ENCODE results near the gene CCNB2. TPM values are rescaled to one million over a fixed set of nuclear protein-coding genes. Genes with fewer than 3 reads are reported as not detected.
"Not testable (repeated sequence)": the region's sequence is repeated elsewhere in the genome, so short reads cannot be mapped to it uniquely, and the experiment has no call there.

The CCNB2 gene
- total RNA-seq, 1 experiment from 2014 or later = 67.6 TPM

DNA sequence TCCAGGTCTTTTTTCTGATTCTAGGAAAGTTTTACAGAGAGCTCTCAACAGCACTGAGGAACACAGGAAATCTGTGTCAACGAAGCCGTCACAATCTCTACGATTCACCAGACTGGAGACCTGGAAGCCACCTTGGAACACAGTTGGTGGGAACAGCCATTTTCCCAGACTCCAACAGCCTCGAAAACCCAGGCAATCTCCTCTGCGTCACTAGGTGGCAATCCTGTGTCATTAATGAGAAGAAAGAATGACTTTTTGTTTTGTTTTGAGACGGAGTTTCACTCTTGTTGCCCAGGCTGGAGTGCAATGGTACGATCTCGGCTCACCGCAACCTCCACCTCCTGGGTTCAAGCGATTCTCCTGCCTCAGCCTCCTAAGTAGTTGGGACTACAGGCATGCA is 39.6 kb downstream of the CCNB2 start:
- H3K4me1 ChIP-seq (ENCODE audit: control insufficient read depth, insufficient read depth, low read length); H3K27me3 ChIP-seq (ENCODE audit: control insufficient read depth, insufficient read depth, low read length); intact Hi-C loops (cut with micrococcal nuclease; ENCODE audit: unreplicated experiment); in situ Hi-C loops (cut with HindIII; ENCODE audit: low pct_unique_long_range_greater_than_20kb, low sequenced_read_pairs); POLR2A ChIA-PET; CTCF ChIA-PET; H3K4me3 ChIP-seq (ENCODE audit: low read depth in 2 of 2, low read length in 2 of 2); H3K9me3 ChIP-seq (ENCODE audit: control insufficient read depth, insufficient read depth, low read depth, low read length); H3K27ac ChIP-seq (ENCODE audit: low read length); ATAC-seq; DNase-seq (ENCODE audit: low read depth, low spot score); BruUV-seq (replicated peaks); H3K36me3 ChIP-seq (ENCODE audit: control insufficient read depth, insufficient read depth, low read length): not testable (repeated sequence)

DNA sequence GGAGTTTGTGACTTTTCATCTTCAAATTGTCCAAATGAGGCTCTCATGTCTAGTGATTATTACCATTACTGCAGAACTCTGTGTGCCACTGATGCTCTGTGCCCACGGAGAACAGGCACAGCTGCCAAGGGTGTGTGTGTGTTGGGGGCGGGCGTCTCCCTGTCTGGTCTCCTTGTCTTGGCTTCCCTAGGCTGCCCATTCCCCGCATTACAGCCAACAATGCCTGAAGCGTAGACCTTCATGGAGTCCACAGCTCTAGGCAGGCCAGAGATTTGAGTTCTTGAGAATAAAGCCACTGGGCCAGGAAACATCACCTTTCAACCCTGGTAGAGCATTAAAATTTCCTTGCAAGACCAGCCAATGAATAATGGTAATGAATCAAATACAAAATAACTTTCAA is 42.7 kb downstream of the CCNB2 start:
- no peaks in the 10 kb centered on the region for H3K4me1 ChIP-seq (ENCODE audit: control insufficient read depth, insufficient read depth, low read length)
- TF ChIP-seq, protein P1, sequence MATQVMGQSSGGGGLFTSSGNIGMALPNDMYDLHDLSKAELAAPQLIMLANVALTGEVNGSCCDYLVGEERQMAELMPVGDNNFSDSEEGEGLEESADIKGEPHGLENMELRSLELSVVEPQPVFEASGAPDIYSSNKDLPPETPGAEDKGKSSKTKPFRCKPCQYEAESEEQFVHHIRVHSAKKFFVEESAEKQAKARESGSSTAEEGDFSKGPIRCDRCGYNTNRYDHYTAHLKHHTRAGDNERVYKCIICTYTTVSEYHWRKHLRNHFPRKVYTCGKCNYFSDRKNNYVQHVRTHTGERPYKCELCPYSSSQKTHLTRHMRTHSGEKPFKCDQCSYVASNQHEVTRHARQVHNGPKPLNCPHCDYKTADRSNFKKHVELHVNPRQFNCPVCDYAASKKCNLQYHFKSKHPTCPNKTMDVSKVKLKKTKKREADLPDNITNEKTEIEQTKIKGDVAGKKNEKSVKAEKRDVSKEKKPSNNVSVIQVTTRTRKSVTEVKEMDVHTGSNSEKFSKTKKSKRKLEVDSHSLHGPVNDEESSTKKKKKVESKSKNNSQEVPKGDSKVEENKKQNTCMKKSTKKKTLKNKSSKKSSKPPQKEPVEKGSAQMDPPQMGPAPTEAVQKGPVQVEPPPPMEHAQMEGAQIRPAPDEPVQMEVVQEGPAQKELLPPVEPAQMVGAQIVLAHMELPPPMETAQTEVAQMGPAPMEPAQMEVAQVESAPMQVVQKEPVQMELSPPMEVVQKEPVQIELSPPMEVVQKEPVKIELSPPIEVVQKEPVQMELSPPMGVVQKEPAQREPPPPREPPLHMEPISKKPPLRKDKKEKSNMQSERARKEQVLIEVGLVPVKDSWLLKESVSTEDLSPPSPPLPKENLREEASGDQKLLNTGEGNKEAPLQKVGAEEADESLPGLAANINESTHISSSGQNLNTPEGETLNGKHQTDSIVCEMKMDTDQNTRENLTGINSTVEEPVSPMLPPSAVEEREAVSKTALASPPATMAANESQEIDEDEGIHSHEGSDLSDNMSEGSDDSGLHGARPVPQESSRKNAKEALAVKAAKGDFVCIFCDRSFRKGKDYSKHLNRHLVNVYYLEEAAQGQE (IDR thresholded peaks at IDR 0.05; ENCODE audit: insufficient read depth in 1 of 2, low read depth in 2 of 2, low read length in 1 of 2) = no peak
- TF ChIP-seq, protein P2, sequence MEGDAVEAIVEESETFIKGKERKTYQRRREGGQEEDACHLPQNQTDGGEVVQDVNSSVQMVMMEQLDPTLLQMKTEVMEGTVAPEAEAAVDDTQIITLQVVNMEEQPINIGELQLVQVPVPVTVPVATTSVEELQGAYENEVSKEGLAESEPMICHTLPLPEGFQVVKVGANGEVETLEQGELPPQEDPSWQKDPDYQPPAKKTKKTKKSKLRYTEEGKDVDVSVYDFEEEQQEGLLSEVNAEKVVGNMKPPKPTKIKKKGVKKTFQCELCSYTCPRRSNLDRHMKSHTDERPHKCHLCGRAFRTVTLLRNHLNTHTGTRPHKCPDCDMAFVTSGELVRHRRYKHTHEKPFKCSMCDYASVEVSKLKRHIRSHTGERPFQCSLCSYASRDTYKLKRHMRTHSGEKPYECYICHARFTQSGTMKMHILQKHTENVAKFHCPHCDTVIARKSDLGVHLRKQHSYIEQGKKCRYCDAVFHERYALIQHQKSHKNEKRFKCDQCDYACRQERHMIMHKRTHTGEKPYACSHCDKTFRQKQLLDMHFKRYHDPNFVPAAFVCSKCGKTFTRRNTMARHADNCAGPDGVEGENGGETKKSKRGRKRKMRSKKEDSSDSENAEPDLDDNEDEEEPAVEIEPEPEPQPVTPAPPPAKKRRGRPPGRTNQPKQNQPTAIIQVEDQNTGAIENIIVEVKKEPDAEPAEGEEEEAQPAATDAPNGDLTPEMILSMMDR (IDR thresholded peaks at IDR 0.05) = no peak
- TF ChIP-seq TCF7L2 (IDR thresholded peaks at IDR 0.05; ENCODE audit: low read depth, low read length) = no peak
- TF ChIP-seq SIN3A (IDR thresholded peaks at IDR 0.05; ENCODE audit: borderline replicate concordance, insufficient read depth, low read depth, low read length) = no peak
- no peak for TF ChIP-seq POLR2AphosphoS5 (IDR thresholded peaks at IDR 0.05; ENCODE audit: low read depth, low read length)
- no peak overlapping the region for H3K4me3 ChIP-seq (ENCODE audit: low read depth in 2 of 2, low read length in 2 of 2)
- ATAC-seq (no peak), DNase-seq (ENCODE audit: low read depth, low spot score) (no peak)
- intact Hi-C loops (cut with micrococcal nuclease; ENCODE audit: unreplicated experiment) (no loop called here), in situ Hi-C loops (cut with HindIII; ENCODE audit: low pct_unique_long_range_greater_than_20kb, low sequenced_read_pairs) (no loop called here)
- no peak overlapping the region for H3K27ac ChIP-seq (ENCODE audit: low read length)
- H3K27me3 ChIP-seq (ENCODE audit: control insufficient read depth, insufficient read depth, low read length) = no peaks in the 10 kb centered on the region
- no peaks in the 10 kb centered on the region for H3K9me3 ChIP-seq (ENCODE audit: control insufficient read depth, insufficient read depth, low read depth, low read length)
- POLR2A ChIA-PET = no interaction called here
- BruUV-seq (replicated peaks) = no TSS peak
- CTCF ChIA-PET = no interaction called here
- H3K36me3 ChIP-seq (ENCODE audit: control insufficient read depth, insufficient read depth, low read length) = peaks cover 4% of the 10 kb centered on the region

DNA sequence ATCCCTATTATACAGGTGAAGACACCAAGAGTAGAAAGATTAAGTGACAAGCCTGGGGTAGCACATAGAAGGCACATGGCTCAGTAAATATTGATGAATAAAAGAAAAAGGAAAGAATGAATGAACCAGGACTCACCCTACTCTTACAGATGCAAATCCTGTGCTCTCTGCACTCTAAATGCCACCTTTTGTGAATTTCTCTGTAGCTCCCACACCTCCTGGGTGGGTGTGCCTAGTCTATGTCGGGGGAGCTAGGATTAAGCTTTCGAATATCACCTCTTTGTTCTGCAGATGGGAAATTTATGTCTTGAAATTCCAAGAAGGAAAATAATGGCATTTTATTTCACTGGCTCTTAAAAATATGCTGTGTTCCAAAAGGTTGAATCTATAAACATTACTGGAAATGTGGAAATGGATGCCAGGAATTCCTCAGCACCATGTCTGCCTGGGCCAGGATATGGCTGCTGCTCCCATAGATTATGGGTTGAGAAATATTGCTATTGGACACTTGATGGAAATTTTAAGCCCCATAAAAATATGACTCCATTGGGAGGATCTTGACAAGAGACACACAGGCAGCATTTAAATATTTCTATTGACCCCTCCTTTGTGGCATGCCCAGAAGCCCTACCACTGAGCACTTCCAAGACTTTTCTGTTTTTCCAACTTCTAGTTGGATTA is 43.3 kb downstream of the CCNB2 start:
- H3K36me3 ChIP-seq (ENCODE audit: control insufficient read depth, insufficient read depth, low read length) = peaks cover 4% of the 10 kb centered on the region
- CTCF ChIA-PET = no interaction called here
- intact Hi-C loops (cut with micrococcal nuclease; ENCODE audit: unreplicated experiment) (no loop called here), in situ Hi-C loops (cut with HindIII; ENCODE audit: low pct_unique_long_range_greater_than_20kb, low sequenced_read_pairs) (no loop called here)
- H3K27ac ChIP-seq (ENCODE audit: low read length) = no peak overlapping the region
- ATAC-seq = no peak
- H3K4me3 ChIP-seq (ENCODE audit: low read depth in 2 of 2, low read length in 2 of 2) = no peak overlapping the region
- no peaks in the 10 kb centered on the region for H3K27me3 ChIP-seq (ENCODE audit: control insufficient read depth, insufficient read depth, low read length)
- no peak for DNase-seq (ENCODE audit: low read depth, low spot score)
- BruUV-seq (replicated peaks) = no TSS peak
- no peaks in the 10 kb centered on the region for H3K9me3 ChIP-seq (ENCODE audit: control insufficient read depth, insufficient read depth, low read depth, low read length)
- no peaks in the 10 kb centered on the region for H3K4me1 ChIP-seq (ENCODE audit: control insufficient read depth, insufficient read depth, low read length)
- TF ChIP-seq, protein P1 (IDR thresholded peaks at IDR 0.05; ENCODE audit: insufficient read depth in 1 of 2, low read depth in 2 of 2, low read length in 1 of 2) = no peak
- no peak for TF ChIP-seq TCF7L2 (IDR thresholded peaks at IDR 0.05; ENCODE audit: low read depth, low read length)
- TF ChIP-seq, protein P2 (IDR thresholded peaks at IDR 0.05) = no peak
- POLR2A ChIA-PET = no interaction called here
